ENCODE results near the gene PXT1.

GRCh38 chr6:36392621-36393020 lies 50.0 kb downstream of the PXT1 start:
- no peak for TF ChIP-seq EP300 (IDR thresholded peaks at IDR 0.05)
- TF ChIP-seq, protein P1, sequence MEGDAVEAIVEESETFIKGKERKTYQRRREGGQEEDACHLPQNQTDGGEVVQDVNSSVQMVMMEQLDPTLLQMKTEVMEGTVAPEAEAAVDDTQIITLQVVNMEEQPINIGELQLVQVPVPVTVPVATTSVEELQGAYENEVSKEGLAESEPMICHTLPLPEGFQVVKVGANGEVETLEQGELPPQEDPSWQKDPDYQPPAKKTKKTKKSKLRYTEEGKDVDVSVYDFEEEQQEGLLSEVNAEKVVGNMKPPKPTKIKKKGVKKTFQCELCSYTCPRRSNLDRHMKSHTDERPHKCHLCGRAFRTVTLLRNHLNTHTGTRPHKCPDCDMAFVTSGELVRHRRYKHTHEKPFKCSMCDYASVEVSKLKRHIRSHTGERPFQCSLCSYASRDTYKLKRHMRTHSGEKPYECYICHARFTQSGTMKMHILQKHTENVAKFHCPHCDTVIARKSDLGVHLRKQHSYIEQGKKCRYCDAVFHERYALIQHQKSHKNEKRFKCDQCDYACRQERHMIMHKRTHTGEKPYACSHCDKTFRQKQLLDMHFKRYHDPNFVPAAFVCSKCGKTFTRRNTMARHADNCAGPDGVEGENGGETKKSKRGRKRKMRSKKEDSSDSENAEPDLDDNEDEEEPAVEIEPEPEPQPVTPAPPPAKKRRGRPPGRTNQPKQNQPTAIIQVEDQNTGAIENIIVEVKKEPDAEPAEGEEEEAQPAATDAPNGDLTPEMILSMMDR (IDR thresholded peaks at IDR 0.05) = no peak
